GM18519 (cell line): ENCODE data around the gene MTPN.
A peak's percentile ranks its signal among the peaks of the same experiment; 100 is the strongest.

Experiments
- ATAC-seq: cut with Tn5 transposase; IDR thresholded peaks from one replicate; pipeline ENCODE4 v1.9.1; 2021; ENCODE audit warnings: mild to moderate bottlenecking, moderate library complexity; ENCODE audit not compliant: unreplicated experiment, low FRiP score

Gene MTPN

GRCh38 chr7:135977007-135977741 is at the start of gene MTPN:
Gene MTPN (minus strand): TSS chr7:135977359. CDS start chr7:135977100, 259 bp downstream.
- ATAC-seq: peak; percentile 33

GRCh38 chr7:136026209-136026608 is 49.0 kb upstream of the MTPN start:
- ATAC-seq: no peak

GRCh38 chr7:136023134-136023869 is 46.1 kb upstream of the MTPN start:
- ATAC-seq: no peak

GRCh38 chr7:136020556-136020955 is 43.4 kb upstream of the MTPN start:
- ATAC-seq: no peak

- ATAC-seq: no peak
These were observed 40.9 kb upstream of the MTPN start for GRCh38 chr7:136018104-136018503.

- no peak for ATAC-seq
These were observed 39.7 kb upstream of the MTPN start for GRCh38 chr7:136016649-136017395.

- no peak for ATAC-seq
These were observed 38.5 kb upstream of the MTPN start for GRCh38 chr7:136015638-136016037.

GRCh38 chr7:136014659-136015058 is 37.5 kb upstream of the MTPN start:
- ATAC-seq: no peak

- no peak for ATAC-seq
These were observed 35.1 kb upstream of the MTPN start for GRCh38 chr7:136012238-136012637.

GRCh38 chr7:136009488-136010079 is 32.4 kb upstream of the MTPN start:
- ATAC-seq: no peak

- ATAC-seq: no peak
These were observed 29.0 kb upstream of the MTPN start for GRCh38 chr7:136006208-136006607.

- ATAC-seq: no peak
These were observed 26.9 kb upstream of the MTPN start for GRCh38 chr7:136004083-136004482.

GRCh38 chr7:136002802-136003201 is 25.6 kb upstream of the MTPN start:
- ATAC-seq: no peak

GRCh38 chr7:136000288-136000913 is 23.2 kb upstream of the MTPN start:
- ATAC-seq: no peak

- ATAC-seq: no peak
These were observed 20.9 kb upstream of the MTPN start for GRCh38 chr7:135998081-135998480.

- no peak for ATAC-seq
These were observed 18.6 kb upstream of the MTPN start for GRCh38 chr7:135995748-135996147.

GRCh38 chr7:135994466-135995205 is 17.5 kb upstream of the MTPN start:
- ATAC-seq: no peak

- ATAC-seq: peak; percentile 41
These were observed 16.8 kb upstream of the MTPN start for GRCh38 chr7:135993950-135994349.

GRCh38 chr7:135991906-135992305 is 14.7 kb upstream of the MTPN start:
- no peak for ATAC-seq

GRCh38 chr7:135991322-135991721 is 14.2 kb upstream of the MTPN start:
- ATAC-seq: no peak
